K562 (cell line): ENCODE results near the gene FAM83G. TPM values are rescaled to one million over a fixed set of nuclear protein-coding genes. Genes with fewer than 3 reads are reported as not detected.
"Not testable (repeated sequence)": the region's sequence is repeated elsewhere in the genome, so short reads cannot be mapped to it uniquely, and the experiment has no call there.

Experiments
- ATAC-seq: fragments of 200-7000 bp; cut with Tn5 transposase; 3 replicates; pipeline ENCODE4 v1.9.1; 2020; ENCODE audit warnings: moderate library complexity
- BruUV-seq: library from RNA; stranded (reverse); fragments of 400-500 nt; replicated peaks from 2 replicates; lab custom pipeline; 2021; lab: Mats Ljungman, UMichigan
- CTCF ChIA-PET: fragments of 300-600 bp; formaldehyde crosslinking; extraction: SDS; loops from one replicate; lab custom pipeline; 2021; ENCODE audit warnings: low intra/inter-chr PET ratio; lab: Yijun Ruan, JAX
- POLR2A ChIA-PET: fragments of 300-600, 350-650 bp; sonication (Branson Sonifier 250); formaldehyde crosslinking; extraction: SDS; loops from one replicate; lab custom pipeline; 2021; ENCODE audit warnings: antibody characterized with exemption, inconsistent platforms; lab: Yijun Ruan, JAX
- DNase-seq, 4 experiments: peaks; one replicate each; pipeline versions ENCODE4 v3.0.0 to v3.0.0-alpha.2; 2011 to 2018; ENCODE audit warnings: low spot score in 3 of 4, mixed read lengths in 3 of 4; ENCODE audit errors: extremely low read depth in 1 of 4
- FAIRE-seq: peaks from 2 replicates; lab custom pipeline; 2011; peaks lifted over from hg19 to GRCh38; lab: Jason Lieb, UNC
- H2AFZ ChIP-seq: 2 replicates; pipeline ENCODE4 v1.6.0; 2011; ENCODE audit warnings: low read depth, low read length, control low read depth, inconsistent platforms
- H3K27ac ChIP-seq: fragments of 200-600 bp; 3 replicates; pipeline ENCODE4 v1.8.0; 2011; ENCODE audit warnings: low read depth, mild to moderate bottlenecking, control low read depth, inconsistent platforms, low read length, moderate library complexity, mixed read lengths; ENCODE audit errors: extremely low read depth
- H3K27me3 ChIP-seq, 2 experiments: fragments of 300-600 bp in 1 of 2; 2 replicates in 1 of 2; 3 replicates in 1 of 2; pipeline versions ENCODE4 v1.6.0 to v1.8.0; 2011; ENCODE audit warnings: inconsistent platforms in 2 of 2, low read length in 2 of 2, mild to moderate bottlenecking in 1 of 2, mixed read lengths in 1 of 2, moderate library complexity in 1 of 2; ENCODE audit not compliant: control insufficient read depth in 2 of 2, insufficient read depth in 2 of 2
- H3K36me3 ChIP-seq: fragments of 300-600 bp; 3 replicates; pipeline ENCODE4 v1.8.0; 2011; ENCODE audit warnings: mild to moderate bottlenecking, low read length, inconsistent platforms; ENCODE audit not compliant: control insufficient read depth, insufficient read depth
- H3K4me1 ChIP-seq, 2 experiments: fragments of 200-600 bp in 1 of 2; replicated peaks in 1 of 2; 2 replicates in 1 of 2; 3 replicates in 1 of 2; pipeline versions ENCODE4 v1.5.1 to v1.8.0; 2011; ENCODE audit warnings: inconsistent platforms in 2 of 2, low read length in 2 of 2, mild to moderate bottlenecking in 1 of 2, mixed read lengths in 1 of 2, moderate library complexity in 1 of 2; ENCODE audit not compliant: control insufficient read depth in 2 of 2, insufficient read depth in 2 of 2
- H3K4me2 ChIP-seq: 2 replicates; pipeline ENCODE4 v1.6.1; 2011; ENCODE audit warnings: low read length, control low read depth, inconsistent platforms, mixed read lengths; ENCODE audit not compliant: insufficient read depth
- H3K4me3 ChIP-seq: fragments of 200-600 bp; sonication (generic), shearing (Covaris generic); 2 replicates; pipeline ENCODE4 v1.5.1; 2016; ENCODE audit warnings: control low read depth, inconsistent platforms
- H3K79me2 ChIP-seq: fragments of 200-600 bp; 3 replicates; pipeline ENCODE4 v1.8.0; 2011; ENCODE audit warnings: low read length, inconsistent platforms; ENCODE audit not compliant: control insufficient read depth, insufficient read depth
- H3K9ac ChIP-seq, 2 experiments: 2 replicates each; pipeline versions ENCODE4 v1.6.0 to v1.6.1; 2011; ENCODE audit warnings: low read depth in 2 of 2, low read length in 2 of 2, control low read depth in 1 of 2, inconsistent platforms in 1 of 2, mild to moderate bottlenecking in 1 of 2, mixed read lengths in 1 of 2; ENCODE audit not compliant: insufficient read depth in 1 of 2
- H3K9me1 ChIP-seq: one replicate; pipeline ENCODE4 v1.6.0; 2011; ENCODE audit warnings: inconsistent platforms, mild to moderate bottlenecking, low read length, moderate library complexity; ENCODE audit not compliant: control insufficient read depth, insufficient read depth
- H3K9me3 ChIP-seq: replicated peaks from 2 replicates; pipeline ENCODE4 v1.5.1; 2011; ENCODE audit warnings: low read depth, low read length, inconsistent platforms; ENCODE audit not compliant: control insufficient read depth, insufficient read depth
- H4K20me1 ChIP-seq: replicated peaks from 2 replicates; pipeline ENCODE4 v1.6.1; 2011; ENCODE audit warnings: low read length, inconsistent platforms, mixed read lengths; ENCODE audit not compliant: control insufficient read depth, insufficient read depth
- CEBPG ChIP-seq, 3 experiments: fragments of 200-800 bp in 1 of 3; sonication (Bioruptor generic) in 1 of 3; sonication (generic) in 1 of 3; formaldehyde crosslinking in 1 of 3; IDR thresholded peaks in 2 of 3; conservative IDR thresholded peaks in 1 of 3; 2 replicates each; pipeline versions ENCODE4 v1.6.1 to v1.8.0; 2016 to 2022; ENCODE audit warnings: missing compliant biosample characterization in 2 of 3, missing genetic modification characterization in 2 of 3, mild to moderate bottlenecking in 1 of 3, missing genetic modification reagents in 1 of 3
- KDM2B ChIP-seq: fragments of 250-450 bp; sonication (Bioruptor Pico); IDR thresholded peaks from 2 replicates; pipeline ENCODE4 v1.8.0; 2021; ENCODE audit warnings: mild to moderate bottlenecking, moderate library complexity
- NFATC3 ChIP-seq: fragments of 450-650 bp; IDR thresholded peaks from 2 replicates; pipeline ENCODE4 v1.6.1; 2017; ENCODE audit warnings: mild to moderate bottlenecking
- PML ChIP-seq: IDR thresholded peaks from 2 replicates; pipeline ENCODE4 v1.6.1; 2012; ENCODE audit warnings: low read length, inconsistent platforms
- TAF15 ChIP-seq: fragments of 200-400 bp; formaldehyde crosslinking; IDR thresholded peaks from 2 replicates; pipeline ENCODE4 v1.6.1; 2017; ENCODE audit warnings: mild to moderate bottlenecking, low read depth, low read length, moderate library complexity
- ZNF212 ChIP-seq: fragments of 450-650 bp; formaldehyde crosslinking; IDR thresholded peaks from 2 replicates; pipeline ENCODE4 v1.4.0; 2020; ENCODE audit warnings: mild to moderate bottlenecking
- ZNF584 ChIP-seq: fragments of 200-800 bp; sonication (Bioruptor generic); IDR thresholded peaks from 2 replicates; pipeline ENCODE4 v1.6.1; 2016; ENCODE audit warnings: low read depth, mild to moderate bottlenecking, missing genetic modification characterization, missing compliant biosample characterization
- WGBS: fragments of 100-300 bp; shearing (Covaris generic); methylation state at CpG from one replicate; pipeline ENCODE4 v1.1.6; 2016; ENCODE audit warnings: low coverage, mixed read lengths; ENCODE audit not compliant: insufficient coverage; ENCODE audit errors: missing lambda C conversion rate; 5-methylcytosine and 5-hydroxymethylcytosine counted together
- in situ Hi-C: fragments of 300-500 bp; cut with MboI; formaldehyde crosslinking; loops from 4 replicates; pipeline ENCODE4 v1.15.0; 2018; ENCODE audit warnings: inconsistent platforms, mixed read lengths
- intact Hi-C: fragments of 100-400 bp; cut with micrococcal nuclease; formaldehyde crosslinking; loops from 2 replicates; pipeline ENCODE4 v1.14.2; 2022
- polyA plus RNA-seq, 8 experiments: library from polyadenylated mRNA; depleted of rRNA in 4 of 8; stranded (reverse) in 5 of 8; unstranded in 3 of 8; fragments of >200 nt; fragmentation: Nextera tagmentation in 2 of 8; fragmentation: Illumina TruSeq in 1 of 8; extraction: Ambion mirVana in 2 of 8; extraction: Trizol in 1 of 8; gene quantifications; 2 replicates each; pipeline versions ENCODE4 v1.2.1 to v1.2.3, GENCODE V29; 2011 to 2014; ENCODE audit warnings: inconsistent platforms in 1 of 8, missing spikeins in 1 of 8
- total RNA-seq, 7 experiments: library from RNA; depleted of rRNA in 6 of 7; stranded (reverse); fragments of >200 nt in 6 of 7; fragmentation: Illumina TruSeq in 2 of 7; extraction: Trizol in 2 of 7; gene quantifications; 2 replicates each; pipeline versions ENCODE4 v1.2.1 to v1.2.3, GENCODE V29; 2011 to 2021; ENCODE audit warnings: low replicate concordance in 1 of 7
- TF ChIP-seq, protein P1 (sequence below), 2 experiments: fragments of 200-800 bp in 1 of 2; sonication (Bioruptor generic) in 1 of 2; sonication (generic) in 1 of 2; formaldehyde crosslinking in 1 of 2; IDR thresholded peaks in 1 of 2; conservative IDR thresholded peaks in 1 of 2; 2 replicates each; pipeline versions ENCODE4 v1.5.0 to v1.6.1; 2016 to 2020; ENCODE audit warnings: missing compliant biosample characterization in 1 of 2, missing genetic modification characterization in 1 of 2, missing genetic modification reagents in 1 of 2

Gene FAM83G
- total and polyA plus RNA-seq, 9 of the 15 experiments (the other 6 are each of a cell fraction or from before 2014, with no cell fraction given), result 0.04 to 10.3 (median 4.5) TPM; not detected in 1

GRCh38 chr17:18925187-18925586 lies 79.4 kb downstream of the FAM83G start:
- Histone ChIP-seq H3K4me3 (no peak overlapping the region), H3K27me3 (no peaks in the 10 kb centered on the region), H3K9ac (no peak overlapping the region), H3K4me1 (peaks cover 0 to 13% of the 10 kb centered on the region in 2 experiments; a peak in 4 of 5 replicates), H3K27ac (no peak overlapping the region), H3K79me2 (peaks cover 9% of the 10 kb centered on the region; the same call in 2 of the 3 replicates), H3K4me2 (no peak overlapping the region), H2AFZ (no peak overlapping the region), H3K36me3 (peaks cover 21% of the 10 kb centered on the region)
- CTCF ChIA-PET, result no interaction called here
- POLR2A ChIA-PET, result no interaction called here
- ATAC-seq (no peak), FAIRE-seq (no peak), DNase-seq (no peak)
- in situ Hi-C loops, result no loop called here
- 93% methylated on average over 1 of the region's 1 CpG for WGBS
- no peak for TF ChIP-seq PML
- no peak for TF ChIP-seq NFATC3
- TF ChIP-seq CEBPG (CRISPR knock-in tag; IDR thresholded peaks at IDR 0.05), result no peak
- no peak for TF ChIP-seq CEBPG (tag; conservative IDR thresholded peaks at IDR 0.05 in 1 of 2, IDR thresholded peaks at IDR 0.05 in 1 of 2)
- no peak for TF ChIP-seq TAF15
- TF ChIP-seq KDM2B (CRISPR knock-in tag), result no peak
- no peak for TF ChIP-seq ZNF212 (CRISPR knock-in tag)
- TF ChIP-seq ZNF584, result no peak
- TF ChIP-seq, protein P1, sequence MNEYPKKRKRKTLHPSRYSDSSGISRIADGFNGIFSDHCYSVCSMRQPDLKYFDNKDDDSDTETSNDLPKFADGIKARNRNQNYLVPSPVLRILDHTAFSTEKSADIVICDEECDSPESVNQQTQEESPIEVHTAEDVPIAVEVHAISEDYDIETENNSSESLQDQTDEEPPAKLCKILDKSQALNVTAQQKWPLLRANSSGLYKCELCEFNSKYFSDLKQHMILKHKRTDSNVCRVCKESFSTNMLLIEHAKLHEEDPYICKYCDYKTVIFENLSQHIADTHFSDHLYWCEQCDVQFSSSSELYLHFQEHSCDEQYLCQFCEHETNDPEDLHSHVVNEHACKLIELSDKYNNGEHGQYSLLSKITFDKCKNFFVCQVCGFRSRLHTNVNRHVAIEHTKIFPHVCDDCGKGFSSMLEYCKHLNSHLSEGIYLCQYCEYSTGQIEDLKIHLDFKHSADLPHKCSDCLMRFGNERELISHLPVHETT (CRISPR knock-in tag; conservative IDR thresholded peaks at IDR 0.05 in 1 of 2, IDR thresholded peaks at IDR 0.05 in 1 of 2), result no peak
- TF ChIP-seq, all 486 proteins: peak for 0
- intact Hi-C loops, result no loop called here
- H3K9me1 ChIP-seq, result no peaks in the 10 kb centered on the region
- BruUV-seq, result no TSS peak
- no peaks in the 10 kb centered on the region for H4K20me1 ChIP-seq
- H3K9me3 ChIP-seq, result no peaks in the 10 kb centered on the region

- H3K4me2 ChIP-seq, H3K9ac ChIP-seq, H3K4me3 ChIP-seq, H3K79me2 ChIP-seq, ATAC-seq, H4K20me1 ChIP-seq, CTCF ChIA-PET, in situ Hi-C loops, H3K9me1 ChIP-seq, intact Hi-C loops, DNase-seq, H2AFZ ChIP-seq, H3K9me3 ChIP-seq, BruUV-seq, FAIRE-seq, H3K27me3 ChIP-seq, H3K27ac ChIP-seq: not testable (repeated sequence)
- POLR2A ChIA-PET, result interaction anchor here (0.9 kb wide), 1 partner anchor 10 kb away, joined by 3 read pairs; no protein-coding TSS in a partner anchor
- WGBS, result 100% methylated on average over 2 of the region's 7 CpGs
- H3K36me3 ChIP-seq, result peaks cover 13% of the 10 kb centered on the region
- peaks cover 7 to 24% of the 10 kb centered on the region in 2 experiments; a peak in 4 of 5 replicates for H3K4me1 ChIP-seq
These were observed 82.0 kb downstream of the FAM83G start for GRCh38 chr17:18922596-18922995.
